Colon (tissue), 2 donors: ENCODE data around the gene SPACA5.
"Not testable (repeated sequence)": the region's sequence is repeated elsewhere in the genome, so short reads cannot be mapped to it uniquely, and the experiment has no call there.

Experiments
- FAIRE-seq: peaks from 2 replicates; lab custom pipeline; 2012; peaks lifted over from hg19 to GRCh38; lab: Jason Lieb, UNC
- donor health status: control.
- donor health status: control.

SPACA5 gene

GRCh38 chrX:48021026-48021900, 14.5 kb downstream of the SPACA5 start:
- FAIRE-seq: no peak

GRCh38 chrX:48022100-48022499, 15.3 kb downstream of the SPACA5 start:
- no peak for FAIRE-seq

GRCh38 chrX:48022738-48023137, 15.9 kb downstream of the SPACA5 start:
- FAIRE-seq: no peak

GRCh38 chrX:48025561-48025960, 18.8 kb downstream of the SPACA5 start:
- no peak for FAIRE-seq

- FAIRE-seq: not testable (repeated sequence)
These were observed 20.8 kb downstream of the SPACA5 start for GRCh38 chrX:48027545-48027944.

GRCh38 chrX:48028091-48028490, 21.3 kb downstream of the SPACA5 start:
- no peak for FAIRE-seq

- no peak for FAIRE-seq
These were observed 23.4 kb downstream of the SPACA5 start for GRCh38 chrX:48030237-48030636.

- FAIRE-seq: not testable (repeated sequence)
These were observed 23.9 kb downstream of the SPACA5 start for GRCh38 chrX:48030641-48031173.

GRCh38 chrX:48035891-48036290, 29.1 kb downstream of the SPACA5 start:
- no peak for FAIRE-seq

GRCh38 chrX:48043056-48043455, 36.3 kb downstream of the SPACA5 start:
- FAIRE-seq: no peak

GRCh38 chrX:48045410-48046311, 38.9 kb downstream of the SPACA5 start:
- peak; percentile 24 for FAIRE-seq

- FAIRE-seq: no peak
These were observed 40.1 kb downstream of the SPACA5 start for GRCh38 chrX:48046846-48047245.

- no peak for FAIRE-seq
These were observed 52.0 kb downstream of the SPACA5 start for GRCh38 chrX:48058621-48059295.

GRCh38 chrX:48059296-48059639, 52.5 kb downstream of the SPACA5 start:
- no peak for FAIRE-seq
